ENCODE data around the gene RAB11FIP4. TPM values are rescaled to one million over a fixed set of nuclear protein-coding genes. Genes with fewer than 3 reads are reported as not detected.

Gene RAB11FIP4
- total and polyA plus RNA-seq, 2 of the 13 experiments (the other 11 are each of a cell fraction or from before 2014, with no cell fraction given): 28.0 to 89.3 TPM

- TF ChIP-seq ZNF646 (CRISPR knock-in tag; IDR thresholded peaks at IDR 0.05) (no peak), ZNF576 (CRISPR knock-in tag; IDR thresholded peaks at IDR 0.05) (no peak), PRDM10 (CRISPR knock-in tag; IDR thresholded peaks at IDR 0.05; ENCODE audit: low read depth) (peak; percentile 61; the same call in 1 of the 2 replicates), HMG20A (CRISPR knock-in tag; IDR thresholded peaks at IDR 0.05; ENCODE audit: borderline replicate concordance) (no peak), ZFP90 (CRISPR knock-in tag; IDR thresholded peaks at IDR 0.05; ENCODE audit: borderline replicate concordance) (0 out of 2 replicates have a peak, but pooled peaks have one; percentile 24), RFXAP (CRISPR knock-in tag; IDR thresholded peaks at IDR 0.05; ENCODE audit: borderline replicate concordance) (no peak), ZNF616 (CRISPR knock-in tag; IDR thresholded peaks at IDR 0.05; ENCODE audit: low read depth) (no peak), RBAK (CRISPR knock-in tag; IDR thresholded peaks at IDR 0.05) (no peak), BCL6 (CRISPR knock-in tag; IDR thresholded peaks at IDR 0.05) (peak; percentile 45), ZNF121 (CRISPR knock-in tag; IDR thresholded peaks at IDR 0.05) (no peak), ZNF138 (CRISPR knock-in tag; IDR thresholded peaks at IDR 0.05; ENCODE audit: low read depth) (no peak), KLF6 (CRISPR knock-in tag; IDR thresholded peaks at IDR 0.05) (peak; percentile 94), ZNF773 (CRISPR knock-in tag; IDR thresholded peaks at IDR 0.05; ENCODE audit: borderline replicate concordance) (peak; percentile 91; the same call in 1 of the 2 replicates)
Measured at GRCh38 chr17:31394544-31394943, 3.1 kb downstream of the RAB11FIP4 start (continued).

All from HepG2 (cell line).